NCI-H1105 (cell line): ENCODE measurements around the gene APCDD1L.
"Not testable (repeated sequence)": the region's sequence is repeated elsewhere in the genome, so short reads cannot be mapped to it uniquely, and the experiment has no call there.

Experiments
- DNase-seq: peaks from one replicate; lab custom pipeline; 2025; lab: John Stamatoyannopoulos, UW

Gene APCDD1L

DNA sequence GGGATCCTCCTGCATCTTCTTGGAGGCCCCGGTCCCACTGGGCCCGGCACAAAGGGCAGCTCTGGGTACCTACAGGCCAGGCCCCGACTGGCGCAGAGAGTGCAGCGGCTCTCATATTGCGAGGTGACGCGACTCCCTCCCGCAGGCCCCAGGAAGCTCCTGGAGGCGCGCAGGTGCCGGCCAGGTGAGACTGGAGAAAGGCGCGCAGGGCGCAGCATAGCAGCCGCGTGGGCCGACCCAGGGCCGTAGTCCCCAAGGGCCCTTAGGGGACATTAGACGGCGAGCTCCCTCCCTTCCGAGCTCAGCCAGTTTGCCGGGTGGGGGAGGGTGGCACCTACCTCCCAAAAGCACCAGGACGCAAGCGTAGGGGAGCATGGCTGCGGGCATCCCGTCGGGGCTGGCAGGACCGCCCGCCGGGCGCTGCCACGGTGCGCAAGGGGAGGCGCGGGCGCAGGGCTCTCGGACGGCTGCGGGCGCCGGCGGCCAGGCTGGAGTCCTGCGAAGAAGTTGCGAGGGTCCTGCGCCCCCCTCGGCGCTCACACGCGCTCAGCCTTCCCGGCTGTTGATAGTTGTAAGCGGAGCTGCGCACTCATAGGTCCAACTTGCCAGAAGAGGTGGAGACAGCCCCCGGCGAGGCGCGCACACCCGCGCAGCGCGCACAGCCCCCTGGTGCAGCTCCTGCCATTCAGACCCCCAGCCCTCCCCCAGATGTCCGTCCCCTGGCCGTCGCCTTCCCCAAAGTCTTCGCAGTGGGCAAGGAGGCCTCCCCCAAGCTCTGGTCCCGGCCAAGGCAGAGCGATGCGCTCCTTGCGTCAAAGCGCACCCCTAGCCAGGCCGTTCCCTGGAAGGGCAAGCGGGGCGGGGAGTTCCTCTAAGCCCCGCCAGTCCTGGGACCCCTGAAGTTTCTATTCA, 622 bp downstream of the APCDD1L start:
- no peak for DNase-seq

DNA sequence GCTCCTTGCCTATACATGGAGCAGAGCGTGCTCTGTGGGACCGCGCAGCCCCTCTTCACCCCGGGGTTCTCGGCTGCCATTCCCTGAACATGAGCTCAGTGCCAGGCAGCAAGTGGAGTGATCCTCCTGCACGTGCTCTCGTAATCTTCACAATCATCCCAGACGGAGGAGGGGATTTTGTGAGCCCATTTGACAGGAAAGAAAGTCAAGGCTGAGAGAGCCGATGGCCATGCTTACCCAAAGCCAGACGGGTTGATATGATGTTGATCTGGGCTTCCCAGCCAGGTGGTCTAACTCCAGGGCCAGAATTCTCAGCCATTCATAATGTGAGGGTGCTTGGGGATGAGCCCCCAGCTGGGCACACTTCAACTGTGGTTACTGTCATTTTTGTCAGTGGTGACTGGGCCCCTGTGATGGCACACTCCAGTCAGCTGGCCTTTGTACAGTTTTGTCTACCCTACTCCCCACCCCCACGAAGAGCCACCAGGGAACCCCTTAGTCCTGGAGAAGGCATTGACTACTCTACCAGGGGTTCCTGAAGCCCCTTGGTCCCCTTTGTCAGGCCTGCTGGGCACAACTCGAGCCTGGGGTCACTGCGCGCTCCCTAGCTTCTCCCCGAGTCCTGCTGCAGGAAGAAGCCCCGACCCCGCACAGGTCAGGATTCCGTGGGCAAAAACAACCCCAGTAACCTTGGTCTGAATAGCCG, 1.5 kb downstream of the APCDD1L start:
- no peak for DNase-seq

DNA sequence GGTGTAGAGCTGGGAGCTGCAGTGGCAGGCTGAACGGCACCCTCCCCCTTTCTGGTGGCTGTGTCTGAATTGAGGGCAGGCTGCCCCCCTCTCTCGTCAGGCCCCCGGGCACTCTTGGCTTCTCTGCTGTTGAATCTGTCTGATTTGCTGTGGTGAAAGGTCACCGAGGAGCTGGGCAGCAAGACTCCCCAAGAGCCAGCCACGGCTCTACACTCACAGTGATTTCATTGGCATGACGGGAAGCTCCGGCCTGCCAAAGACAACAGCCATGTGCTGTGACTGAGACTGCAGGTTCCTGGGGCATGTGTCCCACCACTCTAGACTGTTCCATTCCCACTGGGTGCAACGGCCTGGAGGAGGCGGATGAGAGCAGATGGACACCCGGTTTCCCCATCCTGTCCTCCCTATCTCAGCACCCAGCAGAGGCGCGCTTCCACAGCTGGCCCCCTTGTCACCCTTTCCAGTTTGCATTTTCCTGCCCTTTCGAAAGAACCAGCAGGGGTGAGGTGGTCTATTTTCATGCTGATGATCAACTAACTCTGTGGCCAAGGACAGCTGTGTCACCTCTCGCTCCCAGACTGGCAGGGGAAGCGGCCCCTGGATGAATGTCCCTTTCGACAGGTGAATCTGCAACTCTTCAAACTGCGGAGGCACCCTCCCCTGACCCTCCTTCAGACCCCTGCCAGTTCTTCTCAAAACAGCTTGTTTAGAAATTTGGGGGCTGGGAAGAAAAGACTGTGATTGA, 2.2 kb downstream of the APCDD1L start:
- DNase-seq = no peak

DNA sequence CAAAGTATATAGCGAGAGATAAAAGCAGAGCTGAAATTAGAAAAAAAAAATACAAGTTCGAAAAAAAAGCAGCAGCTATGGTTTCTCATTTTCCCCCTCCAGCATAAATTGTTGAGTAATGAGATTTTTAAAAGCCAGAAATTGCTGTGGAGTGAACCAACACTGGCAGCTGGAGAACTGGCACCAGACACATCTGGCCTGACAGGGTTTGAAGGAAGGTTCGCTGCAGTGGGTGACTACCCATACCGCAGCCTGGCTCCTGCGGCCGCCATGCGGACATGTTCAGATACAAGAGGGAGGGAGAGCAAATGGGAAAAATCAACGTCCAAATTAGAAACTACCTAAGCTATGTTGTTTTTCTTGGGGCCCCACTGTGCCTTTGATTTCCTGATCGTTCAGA, 3.3 kb downstream of the APCDD1L start:
- no peak for DNase-seq

DNA sequence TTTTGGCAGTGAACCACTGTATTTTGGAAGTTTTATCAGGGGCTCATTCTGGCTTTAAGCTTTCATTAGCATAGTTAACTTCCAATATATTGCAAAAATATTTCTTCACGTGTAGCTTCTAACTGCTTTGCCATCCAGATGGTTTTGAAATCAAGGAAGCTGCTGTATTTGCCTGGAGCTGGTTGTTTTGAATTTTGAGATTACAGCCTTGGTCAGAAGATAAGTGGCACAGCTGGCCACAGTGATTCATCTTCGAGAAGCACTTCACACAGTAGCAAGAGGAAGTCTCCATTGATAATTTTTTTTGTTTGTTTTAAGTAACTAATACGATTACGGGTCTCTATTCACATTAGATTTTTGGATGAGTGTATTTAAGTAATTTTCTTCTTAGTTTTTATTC, 3.8 kb downstream of the APCDD1L start:
- DNase-seq = no peak

DNA sequence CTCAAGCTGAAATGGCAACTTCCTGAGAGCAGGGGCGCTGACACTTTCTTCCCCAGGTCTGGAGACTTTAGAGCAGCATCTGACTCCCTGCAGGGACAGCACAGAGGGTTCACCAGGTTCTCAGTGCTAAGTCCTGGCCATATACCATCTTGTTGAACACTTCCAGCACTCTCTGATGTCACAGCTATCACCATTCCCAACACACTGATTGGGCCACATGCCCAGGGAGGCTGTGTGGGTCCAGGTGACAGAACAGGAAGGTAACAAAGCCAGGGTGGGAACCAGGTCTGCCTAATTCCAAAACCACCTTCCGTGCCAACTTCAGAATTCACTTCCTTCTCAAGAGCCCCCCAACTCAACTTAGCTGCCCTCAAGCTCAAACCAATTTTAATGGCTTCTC, 4.3 kb downstream of the APCDD1L start:
- DNase-seq = no peak

DNA sequence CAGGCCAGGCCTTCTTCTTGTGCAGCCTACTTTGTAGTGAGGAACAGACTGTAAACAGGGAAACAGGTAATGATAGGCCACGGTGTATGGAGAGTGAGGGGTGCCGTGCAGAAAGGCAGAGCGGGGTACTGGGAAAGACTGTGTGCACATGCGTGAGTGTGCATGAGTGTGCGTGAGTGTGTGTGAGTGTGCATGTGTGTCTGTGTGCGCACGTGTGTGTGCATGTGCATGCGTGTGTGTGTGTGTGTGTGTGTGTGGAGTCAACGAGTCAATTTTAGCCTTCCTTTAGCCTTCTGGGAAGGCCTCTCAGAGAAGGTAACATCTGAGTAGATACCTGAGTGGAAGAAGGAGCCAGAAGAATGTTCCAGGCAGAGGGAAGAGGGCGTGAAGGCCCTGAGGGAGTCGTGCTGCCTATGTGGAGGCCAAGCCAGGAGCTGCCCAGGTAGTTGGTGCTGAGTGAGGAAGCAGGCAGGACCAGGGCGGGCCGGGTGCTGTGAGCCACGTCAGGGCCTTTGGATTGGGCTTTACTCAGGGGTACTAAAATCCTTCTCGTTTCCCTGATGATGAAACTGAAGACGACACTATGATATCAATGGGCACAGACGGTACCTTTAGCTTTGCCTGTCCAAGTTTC, 6.3 kb downstream of the APCDD1L start:
- no peak for DNase-seq

DNA sequence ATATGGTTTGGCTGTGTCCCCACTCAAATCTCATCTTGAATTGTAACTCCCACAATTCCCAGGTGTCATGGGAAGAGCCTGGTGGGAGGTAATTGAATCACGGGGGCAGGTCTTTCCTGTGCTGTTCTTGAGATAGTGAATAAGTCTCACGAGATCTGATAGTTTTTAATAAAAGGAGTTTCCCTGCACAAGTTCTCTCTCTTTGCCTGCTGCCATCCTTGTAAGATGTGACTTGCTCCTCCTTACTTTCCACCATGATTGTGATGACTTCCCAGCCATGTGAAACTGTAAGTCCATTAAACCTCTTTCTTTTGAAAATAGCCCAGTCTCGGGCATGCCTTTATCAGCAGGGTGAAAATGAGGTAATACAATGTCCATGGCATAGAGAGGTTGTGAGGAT, 8.2 kb downstream of the APCDD1L start:
- DNase-seq = not testable (repeated sequence)

DNA sequence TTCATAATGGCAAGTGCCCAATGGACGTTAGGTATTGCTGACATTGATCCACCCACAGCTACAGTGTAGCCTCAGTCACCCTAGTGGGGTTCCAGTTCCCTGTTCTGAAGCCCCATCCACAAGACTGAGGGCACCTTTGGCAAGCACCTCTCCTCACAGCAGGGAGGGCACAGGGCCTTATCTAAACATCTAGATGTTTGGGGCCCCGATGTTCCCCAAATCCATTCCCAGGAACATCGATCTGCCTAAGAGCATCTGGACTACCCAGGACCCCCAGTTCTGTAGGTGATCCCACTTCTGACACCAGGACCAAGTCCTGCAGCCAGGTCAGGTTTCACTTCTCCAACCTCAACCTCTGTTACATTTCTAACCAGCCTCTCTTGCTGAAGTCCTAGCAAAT, 10.6 kb downstream of the APCDD1L start:
- DNase-seq = no peak

DNA sequence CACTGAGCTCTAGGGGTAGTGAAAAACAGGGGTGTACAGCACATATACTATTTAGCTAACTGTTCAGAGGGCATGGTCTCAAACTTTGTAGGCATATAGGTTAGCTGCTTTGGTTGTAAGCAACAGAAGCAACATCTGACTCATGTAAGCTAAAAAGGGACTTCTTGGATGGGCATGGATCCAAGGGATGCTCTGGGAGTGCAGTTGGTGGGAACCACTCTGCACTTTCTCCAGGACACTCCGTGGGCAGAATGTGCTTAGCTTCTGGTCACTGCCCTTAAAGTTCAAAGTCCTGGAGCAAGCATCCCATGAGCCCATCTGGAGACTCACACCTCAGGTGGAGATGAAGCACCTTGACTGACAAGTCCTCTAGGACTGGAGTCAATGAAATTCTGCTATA, 11.5 kb downstream of the APCDD1L start:
- DNase-seq = no peak

DNA sequence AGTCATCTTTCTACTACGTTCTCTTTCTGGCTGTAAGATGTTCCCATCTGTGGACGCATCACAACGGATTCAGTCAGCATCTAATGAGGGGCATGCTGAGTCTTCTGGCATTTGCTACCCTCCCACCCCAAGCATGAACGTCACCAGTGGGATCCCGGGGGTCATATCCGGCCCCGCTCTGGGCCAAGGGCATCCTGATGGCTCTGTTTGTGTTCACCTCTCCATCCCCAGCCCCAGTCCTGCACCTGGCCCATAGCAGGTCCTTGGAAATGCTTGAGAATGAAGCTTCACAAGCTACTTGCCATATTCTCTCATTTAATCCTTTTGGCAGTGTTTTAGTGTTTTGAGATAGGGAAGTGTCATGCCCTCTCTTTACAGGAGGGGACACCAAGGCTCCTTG, 14.9 kb downstream of the APCDD1L start:
- no peak for DNase-seq

DNA sequence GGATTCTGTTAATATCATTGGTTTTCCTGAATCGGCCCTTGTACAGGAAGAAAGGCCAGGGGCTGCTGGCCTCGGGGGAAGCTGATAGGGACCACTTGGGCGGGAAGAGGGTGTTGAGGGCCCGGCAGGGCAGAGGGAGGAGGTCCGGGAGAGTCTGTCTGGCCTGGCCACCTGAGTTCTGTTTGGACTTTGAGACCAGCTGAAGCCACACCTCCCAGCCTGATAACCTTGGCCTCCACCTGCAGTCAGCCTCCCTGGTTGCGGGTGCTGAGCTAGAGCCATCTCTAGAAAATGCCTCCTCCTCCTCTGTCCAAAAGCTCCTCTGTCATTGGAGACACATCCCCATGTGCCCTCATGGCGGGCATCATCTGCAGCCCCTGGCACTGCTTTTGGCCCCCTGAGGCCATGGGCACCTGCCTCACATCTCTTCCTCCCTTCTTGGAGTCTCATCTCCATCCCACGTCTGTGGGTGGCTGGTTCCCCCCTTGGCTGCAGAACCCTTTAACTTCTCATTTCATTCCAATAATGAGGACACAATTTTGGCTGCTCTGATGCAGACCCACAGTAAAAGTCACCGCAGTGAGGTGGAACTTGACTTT, 16.6 kb downstream of the APCDD1L start:
- DNase-seq = no peak

DNA sequence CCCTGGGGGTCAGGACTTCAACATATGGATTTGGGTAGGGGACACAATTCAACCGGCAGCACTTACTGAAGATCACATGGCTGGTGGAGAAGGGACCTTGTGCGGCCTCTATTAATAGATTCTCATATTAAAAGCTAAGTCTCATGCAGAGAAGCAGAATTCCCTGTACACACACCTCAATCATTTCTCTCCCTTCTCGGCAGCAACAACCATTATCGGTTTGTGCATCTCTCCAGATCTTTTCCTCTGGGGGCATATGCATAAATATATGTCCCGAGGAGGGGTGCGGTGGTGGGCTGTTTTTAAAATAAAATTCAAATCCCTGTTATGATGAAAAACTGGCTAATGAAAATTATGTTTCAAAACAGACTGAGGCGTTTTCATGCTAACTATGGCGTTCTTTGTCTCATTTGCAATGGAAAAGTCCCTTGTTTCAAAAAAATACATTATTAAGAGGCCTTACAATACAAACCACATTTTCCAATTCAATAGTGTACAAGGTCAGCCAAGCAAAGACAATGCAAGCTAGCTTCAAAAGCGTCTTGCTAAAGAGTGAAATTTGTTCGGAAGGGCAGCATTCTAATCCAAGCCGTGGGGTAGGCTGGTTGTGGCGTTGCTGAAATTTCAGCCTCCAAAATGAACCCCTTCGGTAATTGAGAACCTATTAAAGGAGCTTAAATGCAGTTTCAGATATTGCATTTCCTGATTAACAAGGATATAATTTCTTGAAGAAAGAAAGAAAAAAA, 17.3 kb downstream of the APCDD1L start:
- no peak for DNase-seq

DNA sequence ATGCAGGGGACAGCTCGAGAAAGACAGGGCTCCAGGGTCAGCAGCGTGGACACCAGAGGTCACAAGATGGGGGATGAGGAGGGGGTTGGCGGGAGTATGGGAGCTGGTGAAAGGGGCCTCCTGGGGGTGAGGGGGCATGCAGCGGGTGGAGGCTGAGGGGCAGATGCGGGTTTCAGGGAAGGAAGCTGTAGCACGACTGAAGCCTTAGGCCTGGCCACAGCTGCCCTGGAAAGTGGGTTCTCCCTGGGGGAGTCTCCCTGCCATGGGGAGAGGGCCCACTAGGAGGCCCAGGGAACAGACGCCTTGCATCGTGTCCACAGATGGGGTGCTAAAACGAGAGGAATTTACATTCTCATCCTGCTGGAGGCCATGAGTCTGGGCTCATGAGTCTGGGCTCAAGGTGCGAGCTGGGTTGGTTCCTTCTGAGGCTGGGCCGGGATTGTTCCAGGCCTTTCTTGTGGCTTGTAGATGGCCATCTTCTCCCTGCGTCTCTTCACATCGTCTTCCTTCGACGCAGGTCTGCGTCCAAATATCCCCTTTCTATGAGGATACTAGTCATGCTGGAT, 18.0 kb downstream of the APCDD1L start:
- no peak for DNase-seq

DNA sequence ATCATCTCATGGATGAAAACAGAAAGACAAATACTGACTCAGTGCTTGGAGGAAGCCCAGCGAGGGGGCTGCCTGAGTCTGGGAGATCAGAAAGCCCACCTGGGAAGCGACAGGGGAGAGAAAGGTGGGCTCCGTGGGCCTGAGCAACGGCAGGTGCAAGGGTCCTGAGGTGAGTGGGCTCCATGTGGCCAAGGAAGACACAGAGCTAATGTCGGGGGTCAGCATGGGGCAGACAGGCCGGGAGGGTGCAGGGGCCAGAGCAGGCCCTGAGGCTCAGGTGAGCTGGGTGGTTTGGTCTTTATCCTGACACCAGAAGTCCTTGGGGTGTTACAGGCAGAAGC, 18.8 kb downstream of the APCDD1L start:
- no peak for DNase-seq

DNA sequence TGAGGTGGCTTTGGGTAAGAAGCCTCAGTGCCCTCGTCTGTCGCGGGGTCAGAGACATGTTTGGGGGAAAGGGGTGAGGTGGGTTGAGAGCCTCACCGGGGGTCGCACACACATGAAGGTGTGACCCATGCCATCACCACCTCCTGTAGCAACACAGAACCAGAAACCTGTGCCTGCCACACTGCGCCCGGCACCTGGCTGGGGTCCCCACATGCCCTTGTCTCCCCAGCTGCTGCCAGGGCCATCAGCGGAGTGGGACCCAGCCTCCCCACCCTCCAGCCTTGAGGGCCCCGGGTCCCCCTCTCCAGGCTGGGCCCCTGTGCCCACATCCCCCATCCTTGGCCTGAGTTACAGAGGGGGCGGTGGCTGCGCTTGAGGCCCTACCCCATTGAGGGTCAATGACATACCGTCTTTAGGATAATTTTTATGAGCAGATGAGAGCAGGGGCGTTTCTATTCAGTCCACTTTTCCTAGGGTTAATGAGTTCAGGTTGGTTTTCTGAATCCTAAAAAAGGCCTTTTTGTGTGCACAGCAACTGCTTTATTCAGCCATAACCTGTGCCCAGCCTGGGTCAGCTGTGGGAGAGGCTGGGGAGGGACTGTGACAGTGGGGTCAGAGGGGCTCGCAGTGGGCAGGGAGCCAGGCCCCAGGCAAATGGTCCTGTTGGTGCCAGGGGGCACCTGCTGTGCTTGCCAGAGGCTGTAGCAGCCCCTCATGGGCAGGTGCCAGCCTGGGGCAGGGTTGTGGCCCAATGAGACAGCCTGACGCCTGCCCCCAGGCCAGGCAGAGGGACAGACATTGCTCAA, 19.4 kb downstream of the APCDD1L start:
- no peak for DNase-seq

DNA sequence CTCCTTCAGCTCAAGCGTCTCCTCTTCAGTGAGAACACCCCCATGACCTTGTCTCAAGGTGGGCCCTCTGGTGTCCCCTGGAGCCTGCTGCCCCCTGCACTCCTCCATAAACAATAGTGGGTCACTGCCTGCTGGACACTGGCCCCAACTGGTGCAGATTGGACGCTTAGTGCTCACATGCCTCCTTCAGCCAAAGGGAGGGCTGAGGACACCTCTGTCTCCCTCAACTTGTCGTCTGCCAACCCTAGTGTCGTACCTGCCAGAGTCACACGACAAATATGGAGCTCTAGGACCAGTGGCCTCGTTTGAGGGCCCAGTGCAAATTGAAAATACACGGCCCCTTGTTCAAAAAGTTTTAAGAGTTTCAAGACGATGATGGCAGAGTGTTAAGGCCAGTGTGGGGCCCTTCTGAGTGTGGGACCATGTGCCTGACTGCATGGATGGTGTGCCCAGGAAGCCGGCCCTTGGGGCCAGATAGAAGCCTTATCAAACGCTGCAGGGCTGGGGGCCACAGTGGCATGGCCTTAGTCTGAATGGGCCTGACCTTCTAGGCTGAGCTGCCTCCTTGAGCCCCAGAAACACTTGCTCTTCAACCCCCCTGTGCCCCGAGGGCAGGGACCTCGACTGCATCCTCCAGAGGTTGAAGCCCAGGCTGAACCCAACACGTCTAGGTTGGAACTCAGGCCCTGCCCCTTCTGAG, 20.1 kb downstream of the APCDD1L start:
- no peak for DNase-seq

DNA sequence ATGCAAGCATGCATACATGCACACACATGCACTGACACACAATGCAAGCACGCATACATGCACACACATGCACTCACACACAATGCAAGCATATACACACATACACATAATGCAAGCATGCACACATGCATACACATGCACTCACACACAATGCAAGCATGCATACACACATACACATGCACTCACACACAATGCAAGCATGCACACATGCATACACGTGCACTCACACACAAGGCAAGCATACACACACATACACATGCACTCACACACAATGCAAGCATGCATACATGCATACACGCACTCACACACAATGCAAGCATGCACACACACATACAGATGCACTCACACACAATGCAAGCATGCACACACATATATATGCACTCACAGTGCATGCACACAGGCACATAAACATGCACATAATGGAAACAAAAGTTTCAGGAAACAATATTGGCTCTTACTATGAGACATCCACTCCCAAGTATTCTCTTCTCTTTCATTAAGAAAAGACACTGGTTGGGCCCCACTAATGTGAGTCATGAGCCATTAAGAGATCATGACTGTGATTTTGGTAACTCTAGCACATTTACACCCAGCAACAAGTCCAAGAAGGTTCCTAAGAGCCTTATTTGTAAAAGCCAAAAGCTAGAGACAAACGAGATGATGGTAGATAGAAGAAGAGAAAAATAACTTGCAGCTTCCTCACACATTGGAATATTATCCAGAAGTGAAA, 22.2 kb downstream of the APCDD1L start:
- DNase-seq = no peak
